Stimulated activated naive CD4-positive, alpha-beta T cell (primary cell): ENCODE measurements around the gene CPED1.
"Not testable (repeated sequence)": the region's sequence is repeated elsewhere in the genome, so short reads cannot be mapped to it uniquely, and the experiment has no call there.

ENCODE experiments used
- DNase-seq, 6 experiments: peaks; one replicate each; lab custom pipeline; 2025; lab: John Stamatoyannopoulos, UW

Gene CPED1

DNA sequence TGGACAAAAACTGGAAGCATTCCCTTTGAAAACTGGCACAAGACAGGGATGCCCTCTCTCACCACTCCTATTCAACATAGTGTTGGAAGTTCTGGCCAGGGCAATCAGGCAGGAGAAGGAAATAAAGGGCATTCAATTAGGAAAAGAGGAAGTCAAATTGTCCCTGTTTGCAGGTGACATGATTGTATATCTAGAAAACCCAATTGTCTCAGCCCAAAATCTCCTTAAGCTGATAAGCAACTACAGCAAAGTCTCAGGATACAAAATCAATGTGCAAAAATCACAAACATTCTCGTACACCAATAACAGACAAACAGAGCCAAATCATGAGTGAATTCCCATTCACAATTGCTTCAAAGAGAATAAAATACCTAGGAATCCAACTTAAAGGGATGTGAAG is 262.9 kb downstream of the CPED1 start:
- not testable (repeated sequence) for DNase-seq

DNA sequence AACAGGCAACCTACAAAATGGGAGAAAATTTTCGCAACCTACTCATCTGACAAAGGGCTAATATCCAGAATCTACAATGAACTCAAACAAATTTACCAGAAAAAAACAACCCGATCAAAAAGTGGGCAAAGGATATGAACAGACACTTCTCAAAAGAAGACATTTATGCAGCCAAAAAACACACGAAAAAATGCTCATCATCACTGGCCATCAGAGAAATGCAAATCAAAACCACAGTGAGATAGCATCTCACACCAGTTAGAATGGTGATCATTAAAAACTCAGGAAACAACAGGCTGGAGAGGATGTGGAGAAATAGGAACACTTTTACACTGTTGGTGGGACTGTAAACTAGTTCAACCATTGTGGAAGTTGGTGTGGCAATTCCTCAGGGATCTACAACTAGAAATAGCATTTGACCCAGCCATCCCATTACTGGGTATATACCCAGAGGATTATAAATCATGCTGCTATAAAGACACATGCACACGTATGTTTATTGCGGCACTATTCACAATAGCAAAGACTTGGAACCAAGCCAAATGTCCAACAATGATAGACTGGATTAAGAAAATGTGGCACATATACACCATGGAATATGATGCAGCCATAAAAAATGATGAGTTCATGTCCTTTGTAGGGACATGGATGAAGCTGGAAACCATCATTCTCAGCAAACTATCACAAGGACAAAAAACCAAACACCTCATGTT is 264.2 kb downstream of the CPED1 start:
- not testable (repeated sequence) for DNase-seq

DNA sequence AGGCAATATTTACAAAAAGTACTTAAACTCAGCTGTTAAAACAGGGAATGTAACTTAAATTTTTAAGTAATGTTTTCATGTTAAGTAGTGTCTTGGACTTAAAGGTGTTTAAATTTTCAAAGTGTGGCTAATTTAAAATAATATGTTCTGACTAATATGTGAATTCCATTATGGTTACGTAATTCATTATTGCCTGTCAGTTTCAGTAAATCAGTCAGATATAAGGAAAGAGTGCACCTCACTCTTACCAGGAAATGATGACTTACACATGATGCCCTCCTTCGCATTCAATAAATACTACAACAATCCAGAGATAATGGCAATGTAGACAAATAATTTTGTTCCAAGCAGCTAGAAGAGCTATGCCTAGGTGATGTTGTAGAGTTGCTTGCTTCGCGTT is 271.3 kb downstream of the CPED1 start:
- DNase-seq, result no peak

DNA sequence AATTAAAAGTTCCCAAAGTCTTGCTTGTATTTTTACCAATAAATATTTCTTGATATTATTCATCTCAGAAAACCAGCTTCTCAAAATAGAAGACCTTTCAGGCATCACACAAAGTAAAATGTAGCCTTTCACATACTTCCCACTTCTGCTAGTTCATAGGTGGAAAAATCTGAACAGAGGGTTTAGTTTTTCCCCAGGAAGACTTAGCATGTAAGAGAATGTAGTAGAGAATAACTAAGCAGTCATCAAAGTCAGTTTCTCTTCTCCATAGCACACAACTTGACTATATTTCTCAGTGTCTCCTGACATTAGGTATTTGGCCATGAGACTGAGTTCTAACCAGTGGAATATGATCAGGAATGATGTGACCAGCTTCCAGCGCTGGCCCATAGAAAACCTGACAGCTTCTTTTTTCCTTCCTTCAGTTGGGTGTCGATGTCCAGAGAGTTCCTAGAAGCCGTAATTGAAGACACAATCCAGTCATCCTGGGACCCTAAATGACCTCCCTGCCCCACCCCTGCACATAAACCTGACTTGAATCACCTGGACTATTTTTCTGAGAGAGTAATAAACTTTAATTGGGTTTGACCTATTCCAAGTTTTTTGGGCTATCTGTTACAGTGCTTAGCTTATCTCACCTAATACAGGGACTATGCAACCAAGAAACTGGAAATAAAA is 272.8 kb downstream of the CPED1 start:
- no peak for DNase-seq

DNA sequence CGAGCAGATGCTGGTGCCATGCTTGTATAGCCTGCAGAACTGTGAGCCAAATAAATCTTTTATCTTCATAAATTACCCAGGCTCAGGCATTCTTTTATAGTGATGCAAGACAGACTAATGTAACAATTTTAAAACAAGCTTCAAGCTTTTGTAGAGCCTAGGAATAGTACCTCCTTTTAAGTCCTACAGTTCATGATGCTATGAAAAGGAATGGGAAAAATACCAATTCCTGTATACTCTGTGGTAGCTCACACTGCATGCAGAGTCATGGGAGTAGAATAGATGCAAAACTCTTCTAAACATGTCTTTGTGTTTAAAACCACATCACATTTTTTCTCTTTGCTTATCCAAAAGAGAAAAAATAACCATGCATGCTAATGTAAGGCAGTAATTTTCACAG is 273.7 kb downstream of the CPED1 start:
- no peak for DNase-seq

DNA sequence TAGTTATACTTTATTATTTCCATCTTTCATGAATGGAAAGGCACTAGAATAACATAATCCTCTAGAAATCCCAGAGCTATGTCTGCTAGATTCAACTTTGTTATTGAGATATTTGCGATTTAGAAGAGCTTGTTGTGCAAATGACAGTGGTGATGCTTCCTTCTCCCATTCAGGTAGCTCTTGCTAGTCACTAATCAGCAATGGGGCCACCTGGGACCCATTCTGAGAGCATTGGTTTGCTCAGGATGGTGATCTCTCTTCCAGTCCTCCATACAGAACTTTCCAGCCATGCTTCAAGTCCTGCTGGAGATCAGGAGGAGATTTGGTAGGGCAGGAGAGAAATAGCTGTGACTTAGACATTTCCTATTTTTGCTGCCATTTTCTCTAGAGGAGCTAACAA is 274.5 kb downstream of the CPED1 start:
- no peak for DNase-seq

DNA sequence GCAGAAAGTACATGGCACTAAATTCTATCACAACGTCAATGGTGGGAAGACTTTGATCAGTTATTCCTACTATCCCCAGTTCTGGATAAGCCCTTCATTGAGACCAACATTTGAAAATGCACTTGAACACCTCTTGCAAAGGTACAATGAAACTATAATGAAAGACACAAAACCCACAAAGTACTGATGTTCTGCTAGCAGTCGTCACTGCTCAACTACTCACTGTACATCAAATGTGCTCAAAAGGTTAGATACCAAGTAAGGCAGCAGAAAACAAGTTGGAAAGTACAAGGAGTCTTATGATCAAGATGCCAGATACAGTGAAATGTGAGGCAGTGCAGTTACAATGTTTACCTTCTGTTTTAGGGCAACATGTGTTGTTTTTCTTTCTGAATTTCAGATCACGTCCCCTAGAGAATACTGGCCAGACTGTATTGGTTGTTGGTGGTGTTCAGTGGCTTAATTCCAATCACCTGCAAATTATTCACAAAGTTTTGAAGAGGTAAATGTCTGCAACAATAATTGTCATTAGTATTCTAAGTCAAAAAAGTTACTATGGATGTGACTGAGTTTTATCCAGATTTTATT is 277.9 kb downstream of the CPED1 start:
- no peak for DNase-seq

DNA sequence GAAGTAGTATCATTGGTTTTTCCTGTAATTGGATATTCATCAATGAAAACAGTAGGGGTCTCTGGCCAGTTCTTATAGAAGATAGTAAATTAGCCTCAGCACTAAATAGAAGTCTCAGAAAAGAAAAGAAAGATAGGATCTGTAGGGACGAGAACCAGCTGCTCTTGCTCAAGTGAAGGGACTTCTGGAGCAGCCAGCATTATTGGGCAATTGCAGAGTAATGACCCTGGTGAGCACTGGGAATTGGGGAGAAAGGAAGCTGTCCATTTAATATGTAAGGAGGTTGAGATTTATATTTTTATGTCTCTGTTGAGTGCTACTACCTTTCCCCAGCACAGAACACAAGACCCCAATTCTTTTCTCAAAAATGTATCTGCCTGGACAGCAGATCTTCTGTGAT is 279.1 kb downstream of the CPED1 start:
- DNase-seq, result no peak

DNA sequence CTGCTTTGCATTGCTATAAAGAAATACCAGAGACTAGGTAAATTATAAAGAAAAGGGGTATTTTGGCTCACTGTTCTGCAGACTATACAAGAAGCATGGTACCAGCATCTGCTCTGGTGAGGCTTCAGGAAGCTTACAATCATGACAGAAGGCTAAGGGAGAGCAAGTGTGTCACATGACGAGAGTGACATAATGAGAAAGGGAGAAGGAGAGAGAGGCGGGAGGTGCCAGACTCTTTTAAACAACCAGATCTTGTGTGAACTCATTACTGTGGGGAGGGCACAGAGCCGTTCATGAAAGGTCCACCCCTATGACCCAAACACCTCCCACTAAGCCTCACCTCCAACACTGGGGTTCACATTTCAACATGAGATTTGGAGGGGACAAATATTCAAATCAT is 281.3 kb downstream of the CPED1 start:
- DNase-seq, result no peak

DNA sequence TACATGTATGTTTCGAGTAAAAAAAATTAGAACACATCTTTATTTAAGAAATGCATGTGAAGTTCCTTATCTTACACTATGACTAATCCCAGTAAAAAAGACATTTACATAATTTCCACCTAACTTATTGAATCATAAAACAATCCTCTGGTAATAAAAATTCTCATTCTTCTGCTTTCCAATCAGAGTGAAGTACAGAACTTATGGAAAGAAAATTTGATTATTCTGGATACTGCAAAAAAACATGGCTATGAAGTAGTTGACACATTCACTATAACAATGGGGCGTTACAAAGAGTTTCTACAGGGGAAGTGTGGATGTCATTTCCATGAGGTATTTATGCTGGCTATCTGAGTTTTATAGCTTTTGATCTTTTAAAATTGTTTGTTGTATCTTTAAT is 282.6 kb downstream of the CPED1 start:
- no peak for DNase-seq

DNA sequence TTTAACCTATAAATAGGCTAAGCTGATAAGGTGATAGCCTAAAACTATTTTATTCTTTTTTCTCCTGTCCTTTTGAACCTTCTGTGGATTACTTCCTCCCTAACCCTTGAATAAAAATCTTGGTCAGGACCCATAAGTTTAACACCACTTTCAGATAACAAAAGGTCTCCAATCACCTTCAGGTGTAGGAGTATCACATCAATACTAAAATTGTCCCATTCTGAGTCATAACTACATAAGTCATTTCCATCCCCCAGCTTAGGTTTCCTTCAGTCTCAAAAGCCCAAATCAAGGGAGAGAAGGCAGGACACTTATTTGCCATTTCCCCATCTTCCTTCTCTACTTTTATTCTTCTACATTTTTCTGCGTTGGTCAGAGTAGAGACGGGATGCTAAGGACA is 283.4 kb downstream of the CPED1 start:
- DNase-seq, result no peak

DNA sequence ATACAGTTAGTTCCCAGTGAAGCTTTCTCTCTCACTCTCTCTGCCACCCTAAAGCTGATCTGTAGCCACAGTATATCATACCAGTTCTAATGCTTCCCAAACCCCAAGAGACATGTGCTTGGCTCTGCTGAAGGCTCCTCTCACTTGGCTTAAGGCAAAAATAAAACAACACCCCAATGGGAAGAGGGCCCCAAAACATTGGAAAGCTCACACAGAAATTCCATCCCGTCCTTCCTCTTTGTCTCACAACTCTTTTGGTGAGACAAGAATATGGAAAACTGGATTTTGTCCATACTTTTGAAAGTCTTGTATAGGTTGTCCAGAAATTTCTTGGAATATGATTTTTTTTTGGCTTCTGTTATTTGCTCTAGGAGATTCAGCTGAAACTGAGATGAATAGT is 284.2 kb downstream of the CPED1 start:
- no peak for DNase-seq

DNA sequence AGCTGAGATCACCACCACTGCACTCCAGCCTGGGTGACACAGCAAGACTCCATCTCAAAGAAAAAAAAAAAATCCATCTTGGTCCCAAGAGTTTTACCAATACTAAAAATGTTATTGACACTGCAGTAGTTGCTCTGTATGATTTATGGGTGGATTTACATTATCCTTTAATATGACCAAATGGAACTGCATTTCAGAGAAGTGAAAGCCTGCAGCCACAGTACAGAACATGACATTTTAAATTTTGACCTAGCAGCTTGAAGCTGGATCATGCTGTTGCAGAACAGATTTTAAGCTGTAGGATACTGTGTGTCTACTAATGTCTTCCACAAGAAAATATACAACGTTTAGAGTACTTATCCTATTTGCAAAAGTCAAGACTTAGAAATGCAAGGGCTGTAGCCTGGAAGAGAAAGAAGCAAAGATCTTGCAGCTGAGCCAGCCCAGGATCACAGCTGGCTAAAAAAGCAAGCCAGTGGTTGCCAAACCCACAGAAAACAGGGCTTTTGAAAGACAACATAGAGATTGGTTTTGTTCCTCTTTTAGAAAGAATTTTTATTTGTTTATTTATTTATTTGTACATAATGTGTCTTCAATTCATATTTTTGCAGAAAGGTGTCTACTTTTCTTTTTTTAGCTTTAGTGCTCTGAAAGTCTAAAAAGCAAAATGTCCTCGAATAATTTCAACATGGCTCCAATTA is 285.1 kb downstream of the CPED1 start:
- DNase-seq, result no peak

DNA sequence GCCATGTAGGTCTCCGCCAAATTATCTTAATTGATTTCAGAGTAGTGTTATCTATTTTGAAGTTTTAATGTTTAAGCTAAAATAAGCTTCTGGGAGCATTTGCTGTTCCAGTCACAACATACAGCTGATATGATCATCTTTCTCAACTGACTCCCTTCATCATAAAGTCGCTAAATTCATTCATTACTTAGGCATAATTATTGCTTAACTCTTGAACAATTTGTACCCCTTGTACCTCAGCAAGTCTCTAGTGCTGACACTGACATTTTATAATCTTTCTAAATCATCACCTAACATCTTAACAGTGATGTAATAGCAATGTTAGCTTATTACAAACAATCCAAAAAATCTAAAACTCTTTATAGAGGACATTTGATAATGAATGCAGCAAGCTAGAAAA is 286.0 kb downstream of the CPED1 start:
- no peak for DNase-seq

DNA sequence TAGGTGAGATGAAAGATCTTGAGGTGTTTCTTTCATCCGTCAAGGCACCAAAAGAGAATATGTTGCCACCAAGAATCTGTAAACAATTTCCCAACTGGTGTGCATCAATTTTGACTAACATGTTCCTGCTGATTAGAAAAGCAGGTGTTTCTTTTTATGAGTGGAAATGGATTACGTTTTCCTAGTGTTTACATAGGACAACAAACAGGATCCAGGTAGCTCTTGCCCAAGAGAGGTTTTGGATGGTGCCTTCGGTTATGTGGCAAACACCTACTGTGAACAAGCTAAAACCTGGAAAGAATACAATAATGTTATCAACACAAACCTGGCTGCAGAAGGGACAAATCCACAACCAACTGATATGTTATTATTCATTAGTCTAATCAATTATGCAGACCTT is 286.7 kb downstream of the CPED1 start:
- DNase-seq, result no peak

DNA sequence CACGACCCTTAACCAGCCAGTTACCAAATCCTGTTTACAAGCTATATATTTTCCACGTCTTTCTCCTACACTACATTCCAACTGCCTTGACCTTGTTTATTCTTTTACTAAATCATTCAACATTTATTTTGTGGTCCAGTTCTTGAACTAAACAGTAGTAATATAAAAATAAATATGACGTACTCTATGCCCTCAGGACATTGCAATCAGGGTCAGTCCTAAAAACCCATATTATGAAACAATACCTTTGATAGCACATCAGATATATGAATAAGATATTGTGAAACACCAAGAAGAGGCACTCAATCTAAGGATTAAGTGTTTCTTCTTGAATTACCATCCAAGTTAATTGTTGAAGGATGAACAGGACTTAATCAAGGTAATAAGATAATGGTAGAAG is 287.8 kb downstream of the CPED1 start:
- DNase-seq, result no peak

DNA sequence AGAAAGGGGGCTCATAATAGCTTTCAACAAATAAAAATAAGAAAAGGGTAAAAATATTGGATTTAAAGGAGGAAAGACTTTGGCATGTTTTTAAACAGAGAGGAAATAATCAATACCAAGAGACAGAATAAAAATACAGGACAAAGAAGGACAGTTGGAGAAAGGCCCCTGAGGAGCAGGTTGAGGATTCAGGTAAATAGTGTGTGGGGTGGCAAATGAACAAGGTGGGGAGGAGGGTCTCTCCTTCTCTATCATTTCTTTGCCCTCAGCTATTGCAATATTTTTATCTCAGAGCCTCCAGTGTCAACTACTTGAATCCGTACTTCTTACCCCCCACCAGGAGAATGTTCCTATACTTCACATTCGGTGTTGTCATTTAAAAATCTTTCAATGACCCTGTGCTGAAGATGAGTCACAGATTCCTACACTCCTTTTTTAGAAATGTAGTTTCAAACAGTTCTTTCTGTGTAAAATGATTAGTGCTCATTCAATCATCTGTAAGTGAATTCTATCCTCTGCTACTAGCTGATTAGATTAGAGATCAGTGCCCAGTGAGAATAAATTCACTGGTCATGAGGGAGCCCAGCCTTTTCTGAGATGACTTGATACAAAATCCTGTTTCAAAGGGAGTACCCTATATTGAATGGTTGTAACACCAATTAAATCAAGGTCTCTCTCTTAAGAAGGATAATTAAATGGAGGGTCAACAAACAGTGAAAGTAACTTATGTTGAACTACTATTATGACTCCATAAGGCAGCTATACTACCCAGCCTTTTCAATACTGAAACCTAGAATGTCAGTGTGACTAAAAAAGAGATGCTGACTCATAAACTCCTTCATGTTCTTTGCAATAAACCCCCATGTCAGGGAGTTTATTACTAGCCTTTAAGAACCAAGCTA is 289.9 kb downstream of the CPED1 start:
- DNase-seq, result no peak

DNA sequence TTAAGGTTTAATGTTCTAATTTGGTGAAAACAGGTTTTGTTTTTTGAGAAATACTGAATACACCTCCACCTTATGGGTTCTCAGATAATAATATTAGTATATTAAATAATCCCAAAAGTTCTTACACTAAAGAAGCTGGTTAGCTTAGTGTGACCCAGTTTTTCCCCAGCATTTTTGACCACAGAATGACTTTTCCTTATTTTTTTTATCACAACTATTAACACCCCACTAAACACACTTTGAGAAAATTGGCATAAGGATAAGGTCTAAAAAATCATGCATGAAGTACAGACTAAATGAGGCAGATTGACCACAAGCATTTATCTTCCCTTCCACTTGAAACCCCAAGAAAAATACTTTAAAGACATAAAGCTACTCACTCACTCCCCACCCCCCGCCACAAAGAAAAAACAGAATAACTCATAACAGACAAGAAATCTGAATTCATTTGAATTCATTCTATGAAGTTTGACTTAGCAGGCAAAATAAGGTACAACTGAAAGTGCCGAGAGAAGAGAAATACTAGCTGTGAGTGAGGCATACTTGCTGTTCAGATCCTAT is 290.6 kb downstream of the CPED1 start:
- DNase-seq, result no peak

DNA sequence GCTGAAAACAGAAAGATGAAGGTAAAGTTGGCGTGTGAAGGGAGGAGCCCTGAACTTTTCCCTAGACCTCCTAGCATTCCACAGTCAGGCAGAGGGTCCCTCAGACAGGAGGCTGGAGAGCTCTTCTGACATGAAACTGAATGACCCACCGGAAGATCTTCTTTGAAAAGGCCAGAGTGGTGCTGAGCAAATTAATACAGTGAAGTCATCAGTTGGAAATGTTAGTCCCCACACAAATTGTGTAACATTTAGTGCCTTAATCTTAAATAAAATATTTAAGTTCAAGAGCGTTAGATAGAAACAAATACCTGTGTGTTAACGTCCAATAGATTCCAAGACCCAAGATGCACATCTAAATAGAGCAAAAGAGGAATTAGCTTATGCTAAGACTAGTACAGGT is 291.3 kb downstream of the CPED1 start:
- no peak for DNase-seq

DNA sequence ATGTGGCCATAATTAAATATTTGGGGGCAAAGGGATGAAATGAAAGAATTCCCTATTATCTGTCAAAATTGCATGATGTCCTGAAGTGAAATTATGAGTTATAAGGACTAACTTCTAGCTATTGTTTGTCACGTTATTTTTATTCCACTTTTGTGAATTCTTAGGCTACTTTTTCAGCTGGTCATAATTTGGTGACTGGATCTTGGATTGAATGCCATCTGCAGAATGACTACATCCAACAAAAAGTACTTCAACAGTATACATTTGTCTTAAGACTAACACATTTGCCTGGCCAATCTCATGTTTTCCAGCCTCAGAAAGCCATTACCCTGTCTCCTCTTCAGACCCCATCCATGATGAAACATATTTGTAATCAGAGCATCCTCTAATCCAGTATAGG is 292.1 kb downstream of the CPED1 start:
- no peak for DNase-seq

DNA sequence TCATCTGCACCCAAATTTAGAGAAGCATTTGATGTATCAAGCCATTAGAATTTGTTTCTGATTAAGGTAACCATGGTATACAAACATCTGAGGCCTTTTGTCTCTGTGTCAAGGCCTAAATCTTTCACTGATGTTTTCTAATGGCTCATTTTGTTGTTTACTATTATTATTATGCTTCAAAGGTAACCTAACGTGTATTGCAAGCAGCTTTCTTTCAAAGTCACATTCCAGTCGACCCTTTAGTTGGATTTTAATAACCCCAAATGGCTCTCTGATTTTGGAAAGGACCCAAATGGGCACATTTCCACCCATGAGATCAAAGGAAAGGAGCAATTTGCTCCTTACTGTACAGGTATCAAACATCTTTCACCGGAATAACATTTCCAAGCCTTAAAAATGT is 293.6 kb downstream of the CPED1 start:
- no peak for DNase-seq
